G401 (cell line): ENCODE results near the gene PROKR1. TPM values are rescaled to one million over a fixed set of nuclear protein-coding genes. Genes with fewer than 3 reads are reported as not detected.
A peak's percentile ranks its signal among the peaks of the same experiment; 100 is the strongest.
"Not testable (repeated sequence)": the region's sequence is repeated elsewhere in the genome, so short reads cannot be mapped to it uniquely, and the experiment has no call there.

Source experiments
- DNase-seq: peaks from one replicate; pipeline ENCODE4 v3.0.0-alpha.2; 2015; ENCODE audit warnings: low spot score
- in situ Hi-C: cut with HindIII; loops from 2 replicates; pipeline ENCODE4 v1.10.0; 2016; ENCODE audit warnings: low sequenced_read_pairs, mixed read lengths
- total RNA-seq: library from RNA; depleted of rRNA; stranded (reverse); fragments of >200 nt; shearing (Covaris generic); gene quantifications from 2 replicates; pipeline ENCODE4 v1.2.3, GENCODE V29; 2014; rRNA removed

The PROKR1 gene
- total RNA-seq, result not detected in 2 replicates

DNA sequence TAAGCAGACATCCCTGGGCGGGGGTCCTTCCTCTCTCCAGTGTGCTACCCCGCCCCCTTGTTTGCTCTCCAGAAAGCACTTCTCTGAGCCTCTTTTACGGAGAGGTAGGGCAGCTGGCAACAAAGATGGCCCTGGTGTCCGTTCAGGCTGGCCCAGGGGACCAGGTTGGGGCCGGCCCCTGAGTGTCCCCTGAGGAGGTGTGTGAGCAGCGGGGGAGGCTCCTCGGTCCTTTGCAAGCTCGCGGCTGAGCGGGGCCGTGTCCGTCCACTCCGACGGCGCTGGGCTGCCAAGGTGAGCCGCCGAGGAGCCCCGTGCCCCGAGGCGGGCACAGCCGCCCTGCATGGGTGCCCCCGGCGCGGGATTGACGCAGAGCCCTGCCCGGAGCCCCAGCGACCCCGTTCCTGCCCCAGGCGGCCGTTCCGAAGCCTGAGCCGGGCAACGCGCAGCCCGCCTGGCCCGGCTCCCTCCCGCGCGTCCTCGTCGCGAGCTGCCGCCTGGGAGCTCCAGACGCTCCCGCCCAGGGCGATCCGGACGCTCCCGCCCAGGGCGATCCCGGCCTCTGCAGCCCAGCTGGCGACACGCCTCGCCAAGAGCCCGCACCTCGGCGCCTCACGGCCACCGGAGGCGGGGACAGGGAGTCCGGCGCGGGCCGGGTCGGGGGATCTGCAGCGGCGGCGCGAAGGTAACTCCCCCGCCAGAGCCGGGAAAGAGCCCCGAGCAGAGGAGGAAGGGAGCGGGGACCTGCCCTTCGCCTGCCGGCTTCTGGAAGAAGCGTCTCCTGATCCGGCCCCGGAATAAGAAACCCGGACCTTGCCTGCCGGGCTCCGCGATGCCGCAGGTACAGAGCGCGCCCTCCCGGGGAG lies at the start of gene PROKR1:
Gene PROKR1 (plus strand): TSS at position 569 of the 863 bp plus-strand sequence. CDS start 2,243 bp downstream, outside the sequence.
- in situ Hi-C loops, result no loop called here
- no peak for DNase-seq

GRCh38 chr2:68594041-68594440 lies 49.3 kb upstream of the PROKR1 start:
- in situ Hi-C loops, result no loop called here

DNA sequence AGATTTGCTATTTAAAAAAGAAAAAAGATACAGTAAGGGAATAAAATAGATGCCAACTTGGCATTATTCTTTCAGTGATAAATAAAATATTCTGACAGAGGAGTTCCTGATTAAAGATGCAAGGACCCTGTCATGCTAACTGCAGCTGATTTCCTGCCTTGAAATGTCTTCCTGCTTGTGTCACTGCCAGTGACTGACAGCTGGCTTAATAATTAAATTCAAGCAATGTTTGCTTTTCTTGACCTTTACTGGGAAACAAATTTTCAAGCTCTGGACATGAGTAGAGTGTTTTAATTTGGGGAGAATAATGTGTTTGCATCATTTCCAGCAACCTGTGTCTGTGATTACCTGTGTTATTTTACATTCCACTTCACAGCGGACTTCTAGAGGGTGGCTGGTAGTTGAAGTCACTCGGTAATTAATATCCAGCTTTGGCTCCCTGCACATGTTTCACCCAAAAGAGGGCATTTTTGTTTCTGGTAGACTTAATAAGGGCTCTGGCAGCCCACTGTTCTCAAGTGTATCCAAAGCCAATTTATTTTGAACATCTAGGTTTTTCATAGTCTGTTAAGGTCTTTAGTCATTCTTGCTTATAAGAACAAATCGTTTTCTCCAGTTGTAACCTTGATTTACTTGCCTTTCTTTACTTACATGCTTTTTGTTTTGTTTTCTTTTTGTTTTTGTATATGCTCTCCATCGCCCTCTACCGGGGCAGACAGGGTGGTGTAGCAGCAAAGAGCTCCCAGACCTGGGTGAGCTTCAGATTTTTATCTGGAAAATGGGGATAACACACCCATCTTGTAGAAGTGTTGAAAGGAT lies 48.5 kb upstream of the PROKR1 start:
- in situ Hi-C loops, result no loop called here
- no peak for DNase-seq

More at GRCh38 chr2:68594041-68594440, 49.3 kb upstream of the PROKR1 start:
- DNase-seq, result no peak

GRCh38 chr2:68595493-68595785 lies 47.9 kb upstream of the PROKR1 start:
- DNase-seq, in situ Hi-C loops: not testable (repeated sequence)

DNA sequence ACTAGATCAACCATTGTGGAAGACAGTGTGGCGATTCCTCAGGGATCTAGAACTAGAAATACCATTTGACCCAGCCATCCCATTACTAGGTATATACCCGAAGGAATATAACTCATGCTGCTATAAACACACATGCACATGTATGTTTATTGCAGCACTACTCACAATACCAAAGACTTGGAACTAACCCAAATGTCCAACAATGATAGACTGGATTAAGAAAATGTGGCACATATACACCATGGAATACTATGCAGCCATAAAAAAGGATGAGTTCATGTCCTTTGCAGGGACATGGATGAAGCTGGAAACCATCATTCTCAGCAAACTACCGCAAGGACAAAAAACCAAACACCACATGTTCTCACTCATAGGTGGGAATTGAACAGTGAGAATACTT lies 42.9 kb upstream of the PROKR1 start:
- DNase-seq, in situ Hi-C loops: not testable (repeated sequence)

DNA sequence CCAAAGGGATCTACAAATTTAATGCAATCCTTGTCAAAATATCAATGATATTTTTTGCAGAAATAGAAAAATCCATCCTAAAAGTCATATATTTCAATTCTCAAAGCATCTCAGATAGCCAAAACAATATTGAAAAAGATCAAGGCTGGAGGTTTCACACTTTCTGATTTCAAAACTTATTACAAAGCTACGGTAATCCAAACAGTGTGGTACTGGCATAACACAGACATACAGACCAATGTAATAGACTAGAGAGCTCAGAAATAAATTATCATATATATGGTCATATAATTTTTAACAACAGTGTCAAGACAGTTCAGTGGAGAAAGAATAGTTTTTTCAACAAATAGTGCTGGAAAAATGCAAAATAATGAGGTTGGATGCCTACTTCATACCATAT lies 40.3 kb upstream of the PROKR1 start:
- in situ Hi-C loops, result no loop called here
- no peak for DNase-seq

DNA sequence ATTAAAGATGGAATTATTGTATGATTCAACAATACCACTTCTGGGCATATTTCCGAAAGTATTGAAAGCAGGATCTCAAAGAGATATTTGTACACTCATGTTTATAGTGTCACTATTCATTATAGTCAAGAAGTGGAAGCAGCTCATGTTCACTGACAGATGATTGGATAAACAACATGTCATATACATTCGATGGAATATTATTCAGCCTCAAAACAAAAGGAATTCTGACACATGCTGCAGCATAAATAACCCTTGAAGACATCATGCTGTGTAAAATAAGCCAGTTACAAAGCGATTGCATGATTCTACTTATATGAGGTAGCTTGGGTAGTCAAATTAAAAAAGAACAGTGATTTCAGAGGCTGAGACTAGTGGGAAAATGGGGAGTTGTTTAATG lies 39.3 kb upstream of the PROKR1 start:
- in situ Hi-C loops, result no loop called here
- no peak for DNase-seq

GRCh38 chr2:68605939-68606338 lies 37.4 kb upstream of the PROKR1 start:
- in situ Hi-C loops, result no loop called here
- no peak for DNase-seq

DNA sequence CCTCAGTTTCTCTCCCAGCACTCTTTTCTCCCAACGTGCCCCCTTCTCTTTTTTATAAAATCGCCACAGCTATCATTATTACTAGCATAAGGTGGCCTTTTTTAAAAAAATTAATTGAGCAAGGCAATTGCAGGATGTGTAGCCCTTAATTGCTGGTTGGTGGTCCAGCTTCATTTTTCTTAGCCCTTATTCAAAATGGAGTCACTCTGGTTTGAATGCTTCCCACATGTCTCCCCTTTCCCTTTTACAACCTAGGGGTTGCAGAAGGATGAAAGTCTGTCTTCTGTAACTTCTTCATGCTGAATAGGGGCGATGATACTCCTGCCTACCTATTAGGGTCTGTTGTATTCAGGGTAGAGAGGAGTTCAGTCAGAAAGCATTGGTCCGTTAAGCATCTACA lies 36.6 kb upstream of the PROKR1 start:
- in situ Hi-C loops, result no loop called here
- no peak for DNase-seq

DNA sequence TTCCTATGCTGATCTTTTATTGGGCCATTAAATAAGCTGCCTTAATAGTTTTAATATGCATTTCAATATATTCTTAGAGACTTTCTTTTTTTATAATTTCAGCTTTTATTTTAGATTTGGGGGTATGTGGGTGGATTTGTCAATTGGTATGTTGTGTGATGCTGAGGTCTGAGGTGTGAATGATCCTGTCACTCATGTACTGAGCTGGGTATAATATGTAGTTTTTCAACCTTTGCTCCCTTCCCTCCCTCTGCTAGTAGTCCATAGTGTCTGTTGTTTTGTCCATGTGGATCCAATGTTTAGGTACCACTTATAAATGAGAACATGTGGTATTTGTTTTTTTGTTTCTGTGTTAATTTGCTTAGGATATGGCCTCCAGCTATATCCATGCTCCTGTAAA lies 35.5 kb upstream of the PROKR1 start:
- DNase-seq, result no peak
- in situ Hi-C loops, result no loop called here

- no peak for DNase-seq
- in situ Hi-C loops, result no loop called here
Measured at GRCh38 chr2:68612765-68613519, 30.4 kb upstream of the PROKR1 start.

- DNase-seq, result no peak
- in situ Hi-C loops, result no loop called here
Measured at GRCh38 chr2:68620772-68621171, 22.6 kb upstream of the PROKR1 start.

DNA sequence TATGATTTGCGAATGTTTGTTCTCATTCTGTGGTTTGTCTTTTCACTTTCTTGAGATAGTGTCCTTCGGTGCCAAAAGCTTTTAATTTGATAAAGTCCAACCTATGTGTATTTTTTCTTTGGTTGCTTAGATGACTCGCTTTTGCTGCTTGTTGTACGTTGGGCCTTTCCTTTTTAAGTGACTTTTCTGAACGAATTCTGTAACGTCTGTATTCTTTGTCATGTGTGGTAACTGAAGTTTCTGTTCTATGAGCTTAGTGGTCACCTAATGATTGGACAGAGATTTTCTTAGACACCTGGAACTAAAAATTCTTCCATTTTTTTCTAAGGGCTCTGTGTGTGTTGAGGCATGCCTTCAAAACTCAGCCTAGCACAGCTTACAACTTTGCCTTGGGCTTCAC lies 19.6 kb upstream of the PROKR1 start:
- no peak for DNase-seq
- in situ Hi-C loops, result no loop called here

GRCh38 chr2:68627615-68628014 lies 15.8 kb upstream of the PROKR1 start:
- DNase-seq, result no peak
- in situ Hi-C loops, result no loop called here

- peak; percentile 10 for DNase-seq
- in situ Hi-C loops, result no loop called here
Measured at GRCh38 chr2:68632021-68632420, 11.4 kb upstream of the PROKR1 start.

GRCh38 chr2:68637047-68637446 lies 6.3 kb upstream of the PROKR1 start:
- in situ Hi-C loops, result no loop called here
- DNase-seq, result no peak

DNA sequence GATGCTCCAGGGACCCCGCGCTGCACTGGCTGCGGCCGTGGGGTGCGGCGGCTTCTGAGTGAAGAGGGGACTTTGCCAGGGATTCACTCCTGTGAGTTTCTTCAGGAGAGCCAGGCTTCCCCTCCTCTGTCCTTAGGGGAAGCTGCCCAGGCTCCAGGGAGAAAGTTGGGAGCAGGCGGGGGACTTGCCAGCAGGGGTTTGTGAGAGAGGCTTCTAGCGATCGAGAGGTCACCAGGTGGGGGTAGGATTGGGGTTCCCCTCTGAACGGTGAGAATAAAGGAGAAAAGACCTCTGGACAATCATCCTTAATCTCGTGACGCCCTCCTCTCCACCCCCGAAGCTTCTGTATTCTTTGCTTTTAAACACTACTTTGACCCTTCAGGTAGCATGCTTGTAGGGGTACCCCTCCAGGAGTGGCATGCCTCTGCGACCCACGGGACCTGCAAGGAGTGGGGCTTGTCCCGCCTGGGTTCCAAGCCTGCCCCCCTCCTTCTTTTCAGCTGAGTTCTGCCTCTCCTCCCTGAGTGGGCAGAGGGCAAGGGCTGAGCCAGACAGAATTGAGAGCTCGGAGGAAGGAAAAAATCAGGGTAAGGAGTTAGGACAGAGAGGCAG lies 601 bp downstream of the PROKR1 start:
- in situ Hi-C loops, result no loop called here

GRCh38 chr2:68645523-68645922 lies 2.1 kb downstream of the PROKR1 start:
- DNase-seq, result no peak
- in situ Hi-C loops, result no loop called here

More for the DNA sequence above, 601 bp downstream of the PROKR1 start:
- DNase-seq, result no peak

- in situ Hi-C loops, result no loop called here
- no peak for DNase-seq
Measured at GRCh38 chr2:68646303-68646702, 2.9 kb downstream of the PROKR1 start.
